GM08714 (cell line): ENCODE data around the gene EPSTI1.

Source experiments
- H3K4me3 ChIP-seq: fragments of 200-500 bp; sonication (Bioruptor generic); 2 replicates; pipeline ENCODE4 v1.5.1; 2014; ENCODE audit warnings: mild to moderate bottlenecking, low read length, inconsistent platforms
- ZNF274 ChIP-seq: IDR thresholded peaks from 2 replicates; pipeline ENCODE4 v1.6.1; 2012; ENCODE audit warnings: mild to moderate bottlenecking, low read depth, low read length

Gene EPSTI1

DNA sequence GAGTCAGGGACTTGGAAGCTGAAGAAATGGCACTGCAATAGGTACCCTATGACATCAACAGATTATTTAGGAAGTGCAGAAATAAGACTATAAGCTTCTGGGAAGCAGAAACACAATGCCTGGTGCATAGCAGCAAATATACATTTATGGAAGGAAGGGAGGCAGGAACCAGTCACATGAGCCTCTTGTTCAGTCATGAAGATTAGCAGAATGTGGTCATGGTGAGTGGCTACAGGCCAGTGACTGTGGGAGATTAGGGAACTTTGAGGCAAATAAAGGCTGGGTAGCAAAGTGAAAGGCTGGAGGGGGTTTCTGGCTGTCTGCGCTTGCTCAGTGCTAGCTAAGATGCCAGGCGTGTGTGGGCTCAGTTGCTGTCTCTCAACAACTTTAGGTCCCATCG, 96.3 kb downstream of the EPSTI1 start:
- no peak for TF ChIP-seq ZNF274
- H3K4me3 ChIP-seq, result no peak overlapping the region

DNA sequence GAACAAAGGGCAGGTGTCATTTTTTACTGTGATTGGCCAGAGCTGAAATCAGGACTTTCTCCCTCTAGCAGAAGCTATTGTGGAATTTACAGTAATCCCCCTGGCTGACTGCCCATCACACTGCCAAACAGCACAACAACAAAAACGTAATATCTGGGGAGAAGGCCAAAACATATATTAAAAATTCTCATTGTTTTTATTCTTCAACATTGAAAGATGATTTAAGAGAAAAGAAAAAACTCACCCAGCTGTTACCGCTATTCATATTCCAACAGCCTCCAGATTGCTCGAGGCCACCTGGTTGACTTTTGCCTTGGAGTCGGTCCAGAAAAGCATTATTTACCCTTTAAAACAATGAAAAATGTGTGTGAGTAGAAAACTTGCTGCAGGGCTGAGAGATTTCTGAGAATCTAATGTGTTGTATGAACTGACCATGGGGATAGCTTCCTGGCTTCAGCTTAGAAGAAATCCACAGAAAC, 97.2 kb downstream of the EPSTI1 start:
- H3K4me3 ChIP-seq, result no peak overlapping the region
- TF ChIP-seq ZNF274, result no peak

DNA sequence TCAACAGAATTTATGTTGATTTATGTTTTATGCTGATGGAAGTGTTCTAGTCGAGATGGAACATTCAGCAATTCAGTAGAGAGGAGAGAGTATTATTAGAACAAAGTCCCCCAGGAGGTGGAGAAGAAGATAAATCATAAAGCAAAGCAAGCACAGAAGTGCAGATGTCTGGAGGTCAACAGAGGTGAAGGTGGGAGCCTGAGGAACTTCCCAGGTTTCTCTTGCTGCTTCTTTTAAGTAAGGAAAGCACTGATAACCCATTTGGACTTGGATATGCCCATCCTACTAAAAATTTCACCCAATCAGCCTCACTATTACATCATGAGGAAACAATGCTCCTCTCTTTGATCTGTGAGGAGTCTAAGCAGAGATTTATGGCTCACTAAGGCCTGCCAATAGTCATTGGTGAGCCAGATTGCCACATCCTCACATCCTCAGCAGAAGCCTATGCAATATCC, 98.8 kb downstream of the EPSTI1 start:
- no peak overlapping the region for H3K4me3 ChIP-seq
- no peak for TF ChIP-seq ZNF274

DNA sequence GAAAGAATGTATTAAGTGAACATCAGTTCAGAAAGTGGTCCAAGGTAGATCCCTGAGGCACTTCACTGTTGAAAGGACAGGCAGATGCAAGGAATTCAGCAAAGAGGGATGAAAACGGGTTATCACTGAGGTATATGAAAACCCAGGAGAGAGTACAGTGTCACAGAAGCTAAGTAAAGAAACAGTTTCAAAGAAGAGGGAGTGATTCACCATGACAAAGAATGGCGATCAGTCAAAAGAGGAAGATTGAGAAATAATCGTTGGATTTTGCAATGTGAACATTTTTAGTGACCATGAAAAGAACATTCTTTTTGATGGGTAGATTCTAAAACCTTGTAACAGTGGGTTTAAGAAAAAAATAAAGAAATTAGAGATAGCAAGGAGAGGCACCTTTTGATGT, 99.3 kb downstream of the EPSTI1 start:
- TF ChIP-seq ZNF274, result no peak
- no peak overlapping the region for H3K4me3 ChIP-seq

DNA sequence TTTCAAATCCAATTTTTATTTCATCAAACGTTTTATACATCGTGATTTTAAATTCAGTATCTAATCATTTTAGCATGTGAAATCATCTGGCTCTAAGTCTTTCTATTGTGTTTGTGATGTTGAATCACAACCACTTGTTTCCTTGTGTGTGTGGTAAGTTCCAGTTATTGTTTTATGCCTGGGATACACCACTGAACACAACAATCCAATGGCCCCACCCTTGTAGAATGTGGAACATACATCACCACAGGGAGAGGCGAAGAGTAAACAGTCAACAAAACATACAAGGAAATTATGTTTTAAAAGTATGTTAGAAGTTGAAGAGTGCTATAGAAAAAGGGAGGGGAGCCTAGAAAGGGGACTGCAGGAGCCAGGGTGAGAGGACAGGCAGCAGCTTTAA, 100.5 kb downstream of the EPSTI1 start:
- H3K4me3 ChIP-seq, result no peak overlapping the region
- no peak for TF ChIP-seq ZNF274

DNA sequence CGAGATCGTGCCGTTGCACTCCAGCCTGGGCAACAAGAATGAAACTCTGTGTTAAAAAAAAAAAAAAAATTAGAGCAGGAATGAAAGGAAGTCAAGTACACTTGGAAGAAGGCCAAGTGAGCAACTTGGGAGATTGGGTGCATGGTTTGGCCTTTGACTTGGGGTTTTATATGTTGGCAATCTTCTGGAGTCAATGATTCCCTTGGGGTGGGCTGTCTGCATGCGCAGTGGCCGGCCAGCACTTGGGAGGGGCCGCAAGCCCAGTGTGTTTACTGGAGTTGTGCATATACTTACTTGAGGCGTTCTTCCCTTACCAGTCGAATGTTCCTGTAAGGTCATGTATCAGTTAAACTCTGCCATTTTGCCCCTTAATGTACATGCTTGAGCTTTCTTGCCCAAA, 106.7 kb downstream of the EPSTI1 start:
- TF ChIP-seq ZNF274, result no peak

DNA sequence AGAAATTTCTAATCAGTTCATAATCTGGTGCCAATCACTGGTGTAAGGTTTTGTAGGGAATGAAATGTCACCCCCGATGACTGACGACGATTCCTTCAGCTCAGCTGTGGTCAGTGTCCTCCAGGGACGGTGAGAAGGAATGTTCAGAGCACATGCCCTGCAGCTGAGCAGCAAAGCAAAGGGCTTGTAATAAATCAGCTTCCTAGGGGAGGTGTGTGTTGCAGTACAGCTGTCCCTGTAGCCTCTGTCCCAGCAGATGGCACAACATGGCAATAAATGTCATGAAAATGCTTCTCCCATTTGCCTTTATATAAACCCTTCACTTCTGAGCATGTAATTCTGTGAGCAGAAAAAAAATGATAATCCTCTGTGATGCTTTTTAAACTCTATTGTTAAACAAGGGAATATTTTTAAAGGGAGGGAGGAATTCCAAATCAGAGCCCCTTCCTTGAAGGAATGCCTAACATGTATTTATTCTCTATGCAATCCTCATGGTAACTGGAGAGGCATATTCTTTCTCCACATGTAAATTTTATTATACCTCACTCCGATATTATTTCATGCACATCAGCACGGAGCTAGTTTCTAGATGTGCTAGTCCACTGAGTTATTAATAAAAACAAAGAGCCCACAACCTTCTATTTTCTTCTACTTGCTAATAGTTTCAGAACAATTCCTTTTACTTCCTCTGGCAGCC, 108.1 kb downstream of the EPSTI1 start:
- no peak for TF ChIP-seq ZNF274
- no peak overlapping the region for H3K4me3 ChIP-seq

More for the DNA sequence above, 106.7 kb downstream of the EPSTI1 start:
- H3K4me3 ChIP-seq, result no peak overlapping the region

DNA sequence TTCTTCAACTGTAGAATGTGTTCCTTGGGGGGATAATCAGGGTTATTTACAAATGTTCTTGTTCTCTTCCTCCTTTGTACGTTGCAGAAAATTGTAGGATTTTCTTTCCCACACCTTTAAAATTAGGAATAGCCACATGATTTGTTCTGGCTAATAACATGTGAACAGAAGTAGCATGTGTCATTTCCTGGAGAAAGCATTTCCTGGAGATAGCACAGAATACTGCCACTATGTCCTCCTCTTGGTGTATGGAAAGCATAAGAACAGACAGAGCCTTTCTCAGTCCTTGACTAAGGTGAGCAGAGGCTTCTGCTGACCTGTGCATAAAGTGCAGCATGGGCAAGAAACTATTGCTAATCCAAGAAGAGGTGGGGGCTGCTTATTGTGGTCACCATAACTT, 108.9 kb downstream of the EPSTI1 start:
- no peak for TF ChIP-seq ZNF274
- H3K4me3 ChIP-seq, result no peak overlapping the region

DNA sequence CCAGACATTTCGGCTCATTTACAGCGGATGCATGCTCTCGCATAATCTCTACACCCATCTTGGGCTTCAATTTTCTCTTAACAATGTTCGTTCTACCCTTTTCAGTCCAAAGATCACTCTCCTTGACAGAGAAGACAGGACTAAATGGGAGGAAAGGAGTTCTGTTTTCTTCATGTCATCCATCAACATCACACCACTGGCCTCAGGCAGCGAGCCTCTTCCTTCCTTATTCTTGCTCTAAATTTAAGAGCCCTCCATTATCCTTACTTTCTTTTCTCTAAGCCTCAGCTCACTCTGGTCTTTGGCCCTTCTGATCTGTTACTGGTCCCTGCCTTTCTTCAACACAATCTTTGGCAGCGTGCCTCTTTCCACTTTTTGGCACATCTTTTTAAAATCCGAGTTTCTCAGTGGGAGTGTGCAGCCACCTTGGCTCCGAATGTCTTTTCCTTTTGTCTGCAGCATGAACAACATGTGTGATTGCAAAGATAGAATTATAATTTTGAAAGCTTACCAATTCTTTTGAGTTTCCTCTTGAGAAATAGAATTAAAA, 111.9 kb downstream of the EPSTI1 start:
- H3K4me3 ChIP-seq, result no peak overlapping the region
- TF ChIP-seq ZNF274, result no peak

DNA sequence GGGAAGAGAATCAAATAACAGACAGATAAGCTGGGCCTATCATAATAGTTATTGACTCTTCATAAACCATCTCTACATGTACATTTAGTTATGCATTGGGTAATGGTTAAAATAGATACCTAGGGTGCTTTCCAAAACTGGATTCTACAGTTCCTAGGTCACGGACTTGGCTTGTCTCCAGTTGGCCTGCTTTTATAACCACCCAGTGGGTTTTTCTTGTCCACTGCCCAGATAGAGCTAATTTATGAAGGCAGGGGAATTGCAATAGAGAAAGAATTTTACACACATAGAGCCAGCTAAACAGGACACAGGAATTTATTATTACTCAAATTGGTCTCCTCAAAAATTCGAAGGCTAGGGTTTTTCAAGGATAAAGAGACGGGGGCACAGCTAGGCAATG, 113.3 kb downstream of the EPSTI1 start:
- H3K4me3 ChIP-seq, result no peak overlapping the region
- no peak for TF ChIP-seq ZNF274

DNA sequence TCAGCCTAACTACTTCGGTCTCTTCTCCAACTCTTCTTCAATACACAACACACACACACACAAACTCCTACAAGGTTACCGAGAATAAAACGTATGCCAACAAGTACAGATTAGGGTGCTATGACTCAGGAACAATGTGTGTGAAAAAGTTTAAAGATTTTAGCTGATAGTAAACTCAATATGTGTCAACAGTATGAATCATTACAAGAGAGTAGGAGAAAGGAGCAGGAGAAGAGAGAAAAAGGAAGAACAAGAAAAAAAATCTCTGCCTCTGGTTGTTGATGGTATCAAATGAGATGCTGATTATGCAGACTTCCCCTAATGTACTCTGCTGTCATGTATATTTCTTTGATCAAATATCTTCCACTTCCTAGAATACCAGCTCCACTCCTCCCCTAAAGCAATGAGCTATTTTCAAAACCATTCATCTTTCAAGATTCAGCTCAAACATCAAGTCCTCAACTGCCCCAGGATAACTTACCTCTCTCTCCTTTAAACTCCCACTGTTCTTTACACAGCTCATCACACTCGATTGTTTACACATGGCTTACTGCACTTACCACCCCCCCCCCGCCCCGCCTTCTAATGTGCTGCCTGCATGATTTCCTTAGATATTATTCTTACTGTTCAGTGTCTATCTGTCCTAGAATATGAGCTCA, 115.0 kb downstream of the EPSTI1 start:
- H3K4me3 ChIP-seq, result no peak overlapping the region

DNA sequence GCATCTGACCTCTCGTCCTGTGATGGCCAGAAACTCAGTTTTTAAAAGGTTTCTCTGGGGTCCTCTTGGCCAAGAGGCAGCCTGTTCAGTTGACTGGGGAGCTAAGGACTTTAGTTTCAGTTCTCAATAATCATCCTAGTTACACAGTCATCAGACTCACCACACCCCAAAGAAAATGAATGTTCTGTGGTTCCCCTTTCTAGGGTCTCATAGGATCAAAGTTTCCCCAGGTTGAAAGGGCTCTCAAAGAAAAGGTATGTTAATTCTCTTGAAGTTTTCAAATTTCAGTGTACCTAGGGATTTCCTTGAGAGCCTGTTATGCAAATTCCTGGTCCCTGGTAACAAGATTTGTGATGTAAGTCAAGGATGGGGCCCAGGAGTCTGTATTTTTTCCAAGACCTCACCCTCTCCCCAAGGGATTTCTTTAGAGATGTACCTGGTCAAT, 115.7 kb downstream of the EPSTI1 start:
- no peak overlapping the region; the same call in 1 of the 2 replicates for H3K4me3 ChIP-seq

More for the DNA sequence above, 115.0 kb downstream of the EPSTI1 start:
- no peak for TF ChIP-seq ZNF274

DNA sequence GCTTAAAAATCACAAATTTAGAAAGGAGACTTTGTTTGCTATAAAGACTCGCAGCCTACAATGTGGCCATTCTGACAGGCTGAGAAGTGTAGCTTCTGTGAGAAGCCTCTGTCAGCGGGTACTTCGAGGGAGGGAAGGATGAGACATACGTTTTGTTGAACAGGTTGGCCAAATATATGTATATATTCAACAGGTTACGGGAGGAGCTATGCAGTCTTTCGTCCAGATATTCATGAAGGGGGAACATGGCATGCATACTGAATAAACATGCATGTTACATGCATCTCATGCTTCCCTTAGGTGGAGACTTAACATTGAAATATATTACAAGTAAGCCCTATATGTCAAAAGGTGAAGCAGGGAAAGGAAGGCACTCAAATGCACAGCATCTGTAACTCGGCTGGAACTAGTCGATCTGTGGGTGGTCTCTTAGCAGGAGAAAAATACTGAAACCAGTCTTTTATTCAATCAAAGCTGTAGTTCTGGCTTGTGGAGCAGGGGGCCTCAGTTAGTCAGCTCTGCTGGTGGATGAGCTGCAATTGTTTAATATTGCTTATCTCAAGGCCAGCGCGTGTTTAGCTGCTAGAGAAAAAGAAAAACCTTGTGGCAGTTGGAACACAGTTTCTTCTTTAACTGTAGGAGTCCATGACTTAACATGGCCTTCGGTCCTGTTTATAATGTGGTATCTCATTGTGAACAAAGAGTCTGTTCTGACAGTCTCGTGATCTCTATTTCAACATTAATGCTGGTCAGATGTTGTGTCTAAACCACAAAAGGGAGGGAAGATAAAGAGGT, 116.4 kb downstream of the EPSTI1 start:
- TF ChIP-seq ZNF274, result no peak
- H3K4me3 ChIP-seq, result peak overlapping the region; percentile 20; the same call in 1 of the 2 replicates

More for the DNA sequence above, 115.7 kb downstream of the EPSTI1 start:
- TF ChIP-seq ZNF274, result no peak

DNA sequence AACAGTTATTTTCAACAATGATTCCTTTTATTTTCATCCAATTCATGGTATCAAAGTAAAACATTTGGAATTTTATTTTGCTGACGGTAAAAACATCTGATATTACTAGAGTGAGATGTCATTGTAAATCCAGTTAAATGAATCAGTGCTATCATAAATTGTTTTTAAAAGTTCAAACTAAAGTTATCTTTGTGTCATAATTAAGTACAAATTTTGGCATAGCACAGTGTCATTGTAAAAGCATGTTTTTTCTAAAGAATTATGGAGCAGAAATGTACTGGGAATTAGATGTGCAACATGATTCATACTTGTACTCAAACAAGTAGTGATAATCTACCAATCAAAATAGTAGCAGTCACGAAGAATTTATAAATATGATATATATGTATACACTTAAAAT, 117.8 kb downstream of the EPSTI1 start:
- H3K4me3 ChIP-seq, result no peak overlapping the region
- no peak for TF ChIP-seq ZNF274

DNA sequence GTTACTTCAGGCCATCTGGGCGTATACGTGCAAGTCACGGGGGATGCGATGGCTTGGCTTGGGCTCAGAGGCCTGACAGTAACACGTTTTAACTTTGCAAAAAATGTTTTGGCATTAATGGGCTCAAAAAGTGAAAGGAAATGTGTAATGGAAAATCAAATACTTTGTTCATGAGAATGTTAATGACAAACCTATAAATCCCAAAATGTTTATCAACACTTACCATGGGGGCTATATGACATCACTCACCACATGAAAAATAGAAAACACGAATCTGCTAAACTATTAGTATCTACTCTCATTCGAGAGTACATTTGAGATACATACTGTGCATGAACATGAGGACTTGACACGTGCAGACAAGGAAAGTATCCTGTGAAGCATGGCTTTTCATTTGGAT, 119.0 kb downstream of the EPSTI1 start:
- no peak overlapping the region for H3K4me3 ChIP-seq
- no peak for TF ChIP-seq ZNF274
